GM23338 (cell line): ENCODE results near the gene NAA80. TPM values are rescaled to one million over a fixed set of nuclear protein-coding genes. Genes with fewer than 3 reads are reported as not detected.
A peak's percentile ranks its signal among the peaks of the same experiment; 100 is the strongest.

Source experiments
- ATAC-seq: fragments of 200-7000 bp; cut with Tn5 transposase; 3 replicates; pipeline ENCODE4 v1.9.1; 2020
- DNase-seq: peaks from one replicate; pipeline ENCODE4 v3.0.0-alpha.2; 2015; ENCODE audit warnings: low spot score
- H2AFZ ChIP-seq: fragments of 200-600 bp; sonication (generic); 2 replicates; pipeline ENCODE4 v1.8.0; 2016; ENCODE audit warnings: antibody characterized with exemption, mild to moderate bottlenecking, moderate library complexity
- H3F3A ChIP-seq: fragments of 200-600 bp; sonication (generic); replicated peaks from 2 replicates; pipeline ENCODE4 v1.8.0; 2017; ENCODE audit warnings: antibody characterized with exemption, mixed run types, low read depth
- H3K27ac ChIP-seq: fragments of 200-600 bp; sonication (generic); 2 replicates; pipeline ENCODE4 v1.6.1; 2016; ENCODE audit warnings: low read depth
- H3K27me3 ChIP-seq: fragments of 200-600 bp; sonication (generic); 2 replicates; pipeline ENCODE4 v1.8.0; 2016; ENCODE audit warnings: mild to moderate bottlenecking, mixed run types, moderate library complexity; ENCODE audit not compliant: insufficient read depth
- H3K36me3 ChIP-seq: fragments of 200-600 bp; sonication (generic); 2 replicates; pipeline ENCODE4 v1.8.0; 2016; ENCODE audit warnings: mild to moderate bottlenecking; ENCODE audit not compliant: insufficient read depth
- H3K4me1 ChIP-seq: fragments of 200-600 bp; sonication (generic); 2 replicates; pipeline ENCODE4 v1.8.0; 2016; ENCODE audit warnings: mild to moderate bottlenecking, moderate library complexity; ENCODE audit not compliant: insufficient read depth
- H3K4me2 ChIP-seq: fragments of 200-600 bp; sonication (generic); 2 replicates; pipeline ENCODE4 v1.7.1; 2017; ENCODE audit warnings: mixed run types
- H3K4me3 ChIP-seq: fragments of 200-600 bp; sonication (generic); 2 replicates; pipeline ENCODE4 v1.6.1; 2016; ENCODE audit warnings: mixed run types
- H3K79me2 ChIP-seq: fragments of 200-600 bp; sonication (generic); replicated peaks from 2 replicates; pipeline ENCODE4 v1.8.0; 2017; ENCODE audit warnings: mild to moderate bottlenecking; ENCODE audit not compliant: insufficient read depth
- H3K9me2 ChIP-seq: fragments of 200-600 bp; sonication (generic); 2 replicates; pipeline ENCODE4 v1.8.0; 2017; ENCODE audit not compliant: insufficient read depth
- H4K20me1 ChIP-seq: fragments of 200-600 bp; sonication (generic); replicated peaks from 2 replicates; pipeline ENCODE4 v1.8.0; 2017; ENCODE audit warnings: mild to moderate bottlenecking; ENCODE audit not compliant: insufficient read depth
- H3K27ac Mint-ChIP-seq: 2 replicates; pipeline ENCODE4 v1.8.0; 2020; ENCODE audit warnings: inconsistent platforms, mild to moderate bottlenecking, moderate library complexity, mixed read lengths
- H3K27me3 Mint-ChIP-seq: 3 replicates; pipeline ENCODE4 v1.8.0; 2022; ENCODE audit warnings: low read depth, mild to moderate bottlenecking, moderate library complexity, mixed read lengths, inconsistent platforms; ENCODE audit not compliant: insufficient read depth, poor library complexity
- H3K36me3 Mint-ChIP-seq: 3 replicates; pipeline ENCODE4 v1.8.0; 2021; ENCODE audit warnings: low read depth, mild to moderate bottlenecking, inconsistent platforms, moderate library complexity, mixed read lengths
- H3K4me1 Mint-ChIP-seq: 3 replicates; pipeline ENCODE4 v1.8.0; 2020; ENCODE audit warnings: mild to moderate bottlenecking, inconsistent platforms, mixed read lengths
- H3K4me3 Mint-ChIP-seq: 3 replicates; pipeline ENCODE4 v1.8.0; 2021; ENCODE audit warnings: moderate library complexity, mild to moderate bottlenecking, inconsistent platforms, mixed read lengths
- H3K9me3 Mint-ChIP-seq: 3 replicates; pipeline ENCODE4 v1.8.0; 2020; ENCODE audit warnings: moderate library complexity, mild to moderate bottlenecking, inconsistent platforms, mixed read lengths
- CREB1 ChIP-seq: fragments of 250-450 bp; sonication (Bioruptor Pico); IDR thresholded peaks from 2 replicates; pipeline ENCODE4 v1.5.0; 2020; ENCODE audit warnings: low read depth, mild to moderate bottlenecking, moderate library complexity
- EZH2 ChIP-seq: fragments of 200-600 bp; sonication (generic); IDR thresholded peaks from one replicate; pipeline ENCODE4 v1.8.0; 2017; ENCODE audit warnings: antibody characterized with exemption, mild to moderate bottlenecking, low read depth; ENCODE audit not compliant: unreplicated experiment
- JUNB ChIP-seq: IDR thresholded peaks from one replicate; pipeline ENCODE4 v1.6.1; 2016; ENCODE audit warnings: antibody characterized with exemption; ENCODE audit not compliant: unreplicated experiment
- NANOG ChIP-seq: IDR thresholded peaks from 2 replicates; pipeline ENCODE4 v1.6.1; 2016; ENCODE audit warnings: antibody characterized with exemption, borderline replicate concordance
- STAT1 ChIP-seq: IDR thresholded peaks from one replicate; pipeline ENCODE4 v1.6.1; 2016; ENCODE audit warnings: antibody characterized with exemption; ENCODE audit not compliant: unreplicated experiment
- ZNF114 ChIP-seq: fragments of 250-450 bp; sonication (Bioruptor Pico); IDR thresholded peaks from 2 replicates; pipeline ENCODE4 v1.5.0; 2020; ENCODE audit warnings: mild to moderate bottlenecking, moderate library complexity
- ZNF331 ChIP-seq: fragments of 250-450 bp; sonication (Bioruptor Pico); IDR thresholded peaks from 2 replicates; pipeline ENCODE4 v1.5.0; 2020; ENCODE audit warnings: low read depth, mild to moderate bottlenecking, moderate library complexity
- polyA plus RNA-seq: library from polyadenylated mRNA; unstranded; fragments of >200 nt; fragmentation: Nextera tagmentation; extraction: Ambion mirVana; gene quantifications from 2 replicates; pipeline ENCODE4 v1.2.1, GENCODE V29; 2016
- total RNA-seq: library from RNA; depleted of rRNA; stranded (reverse); fragments of >200 nt; shearing (Covaris generic); gene quantifications from 2 replicates; pipeline ENCODE4 v1.2.3, GENCODE V29; 2014
- TF ChIP-seq, protein P1 (sequence below): IDR thresholded peaks from one replicate; pipeline ENCODE4 v1.6.1; 2018; ENCODE audit warnings: antibody characterized with exemption; ENCODE audit not compliant: unreplicated experiment
- TF ChIP-seq, protein P2 (sequence below), 2 experiments: fragments of 200-600 bp in 1 of 2; sonication (generic) in 1 of 2; conservative IDR thresholded peaks; 2 replicates each; pipeline versions ENCODE4 v1.5.1 to v1.6.1; 2016 to 2017; ENCODE audit warnings: antibody characterized with exemption in 2 of 2, low read depth in 2 of 2, mild to moderate bottlenecking in 2 of 2, moderate library complexity in 1 of 2

NAA80 gene
- total and polyA plus RNA-seq, 2 experiments from 2014 or later = 12.1 to 16.7 TPM

DNA sequence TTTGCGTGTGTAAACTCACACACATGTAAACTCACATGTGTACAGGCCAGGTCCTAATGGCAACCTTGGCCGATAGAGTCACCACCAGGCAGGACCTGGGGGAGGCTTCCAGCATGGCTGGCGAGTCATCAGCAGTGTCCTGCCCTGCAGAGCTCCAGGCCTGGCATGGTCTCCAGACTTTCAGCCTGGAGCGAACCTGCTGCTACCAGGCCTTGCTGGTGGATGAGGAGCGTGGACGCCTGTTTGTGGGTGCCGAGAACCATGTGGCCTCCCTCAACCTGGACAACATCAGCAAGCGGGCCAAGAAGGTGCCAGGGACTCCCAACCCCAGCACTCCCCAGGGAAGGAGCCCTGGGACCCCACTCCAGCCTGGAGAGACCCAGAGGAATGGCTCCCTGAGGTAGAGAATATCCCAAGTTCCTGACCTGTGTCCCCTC, 29.2 kb downstream of the NAA80 start:
- Histone ChIP-seq H4K20me1 (no peaks in the 10 kb centered on the region), H3F3A (0 out of 2 replicates have a peak, but pooled peaks cover 8% of the 10 kb centered on the region), H3K9me2 (no peaks in the 10 kb centered on the region), H3K4me1 (peaks cover 44% of the 10 kb centered on the region), H3K36me3 (no peaks in the 10 kb centered on the region), H3K27ac (no peak overlapping the region), H3K79me2 (no peaks in the 10 kb centered on the region), H3K27me3 (peaks cover 21% of the 10 kb centered on the region), H3K4me2 (no peak overlapping the region), H2AFZ (no peak overlapping the region), H3K4me3 (no peak overlapping the region)
- peaks cover 58% of the 10 kb centered on the region for H3K4me1 Mint-ChIP-seq
- 0 out of 2 replicates have a peak overlapping the region, but pooled peaks have one; percentile 52 for H3K27ac Mint-ChIP-seq
- ATAC-seq = no peak
- H3K9me3 Mint-ChIP-seq = no peaks in the 10 kb centered on the region
- H3K36me3 Mint-ChIP-seq = no peaks in the 10 kb centered on the region
- H3K27me3 Mint-ChIP-seq = peaks cover 34% of the 10 kb centered on the region
- no peak overlapping the region for H3K4me3 Mint-ChIP-seq
- TF ChIP-seq, protein P1, sequence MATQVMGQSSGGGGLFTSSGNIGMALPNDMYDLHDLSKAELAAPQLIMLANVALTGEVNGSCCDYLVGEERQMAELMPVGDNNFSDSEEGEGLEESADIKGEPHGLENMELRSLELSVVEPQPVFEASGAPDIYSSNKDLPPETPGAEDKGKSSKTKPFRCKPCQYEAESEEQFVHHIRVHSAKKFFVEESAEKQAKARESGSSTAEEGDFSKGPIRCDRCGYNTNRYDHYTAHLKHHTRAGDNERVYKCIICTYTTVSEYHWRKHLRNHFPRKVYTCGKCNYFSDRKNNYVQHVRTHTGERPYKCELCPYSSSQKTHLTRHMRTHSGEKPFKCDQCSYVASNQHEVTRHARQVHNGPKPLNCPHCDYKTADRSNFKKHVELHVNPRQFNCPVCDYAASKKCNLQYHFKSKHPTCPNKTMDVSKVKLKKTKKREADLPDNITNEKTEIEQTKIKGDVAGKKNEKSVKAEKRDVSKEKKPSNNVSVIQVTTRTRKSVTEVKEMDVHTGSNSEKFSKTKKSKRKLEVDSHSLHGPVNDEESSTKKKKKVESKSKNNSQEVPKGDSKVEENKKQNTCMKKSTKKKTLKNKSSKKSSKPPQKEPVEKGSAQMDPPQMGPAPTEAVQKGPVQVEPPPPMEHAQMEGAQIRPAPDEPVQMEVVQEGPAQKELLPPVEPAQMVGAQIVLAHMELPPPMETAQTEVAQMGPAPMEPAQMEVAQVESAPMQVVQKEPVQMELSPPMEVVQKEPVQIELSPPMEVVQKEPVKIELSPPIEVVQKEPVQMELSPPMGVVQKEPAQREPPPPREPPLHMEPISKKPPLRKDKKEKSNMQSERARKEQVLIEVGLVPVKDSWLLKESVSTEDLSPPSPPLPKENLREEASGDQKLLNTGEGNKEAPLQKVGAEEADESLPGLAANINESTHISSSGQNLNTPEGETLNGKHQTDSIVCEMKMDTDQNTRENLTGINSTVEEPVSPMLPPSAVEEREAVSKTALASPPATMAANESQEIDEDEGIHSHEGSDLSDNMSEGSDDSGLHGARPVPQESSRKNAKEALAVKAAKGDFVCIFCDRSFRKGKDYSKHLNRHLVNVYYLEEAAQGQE = no peak
- TF ChIP-seq, protein P2, sequence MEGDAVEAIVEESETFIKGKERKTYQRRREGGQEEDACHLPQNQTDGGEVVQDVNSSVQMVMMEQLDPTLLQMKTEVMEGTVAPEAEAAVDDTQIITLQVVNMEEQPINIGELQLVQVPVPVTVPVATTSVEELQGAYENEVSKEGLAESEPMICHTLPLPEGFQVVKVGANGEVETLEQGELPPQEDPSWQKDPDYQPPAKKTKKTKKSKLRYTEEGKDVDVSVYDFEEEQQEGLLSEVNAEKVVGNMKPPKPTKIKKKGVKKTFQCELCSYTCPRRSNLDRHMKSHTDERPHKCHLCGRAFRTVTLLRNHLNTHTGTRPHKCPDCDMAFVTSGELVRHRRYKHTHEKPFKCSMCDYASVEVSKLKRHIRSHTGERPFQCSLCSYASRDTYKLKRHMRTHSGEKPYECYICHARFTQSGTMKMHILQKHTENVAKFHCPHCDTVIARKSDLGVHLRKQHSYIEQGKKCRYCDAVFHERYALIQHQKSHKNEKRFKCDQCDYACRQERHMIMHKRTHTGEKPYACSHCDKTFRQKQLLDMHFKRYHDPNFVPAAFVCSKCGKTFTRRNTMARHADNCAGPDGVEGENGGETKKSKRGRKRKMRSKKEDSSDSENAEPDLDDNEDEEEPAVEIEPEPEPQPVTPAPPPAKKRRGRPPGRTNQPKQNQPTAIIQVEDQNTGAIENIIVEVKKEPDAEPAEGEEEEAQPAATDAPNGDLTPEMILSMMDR (conservative IDR thresholded peaks at IDR 0.05; ENCODE audit: low read depth in 2 of 2) = no peak
- DNase-seq = no peak

DNA sequence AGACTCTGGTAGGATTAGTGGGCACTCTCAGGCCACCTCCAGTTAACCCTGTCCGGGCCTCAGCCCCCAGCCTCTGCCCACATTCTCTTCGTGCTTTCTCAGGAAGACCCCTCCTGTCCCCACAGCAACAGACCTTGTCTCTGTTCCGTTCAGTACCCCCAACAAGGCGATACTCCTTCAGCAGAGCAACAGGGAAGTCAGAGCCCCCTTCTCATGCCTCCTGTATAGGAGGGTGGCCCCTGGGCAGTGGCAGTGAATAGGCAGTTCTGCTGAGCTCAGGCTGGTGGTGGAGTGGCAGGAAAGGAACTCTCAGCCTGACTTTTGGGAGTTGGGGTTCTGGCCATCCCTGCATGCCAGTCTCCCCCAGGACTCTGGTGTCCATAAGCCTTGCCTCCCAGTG, 29.7 kb downstream of the NAA80 start:
- peaks cover 45% of the 10 kb centered on the region for H3K4me1 ChIP-seq
- H4K20me1 ChIP-seq = no peaks in the 10 kb centered on the region
- Mint-ChIP-seq H3K27ac (peak overlapping the region; percentile 5; the same call in 1 of the 2 replicates), H3K36me3 (no peaks in the 10 kb centered on the region), H3K4me1 (peaks cover 56% of the 10 kb centered on the region), H3K27me3 (peaks cover 29% of the 10 kb centered on the region), H3K4me3 (no peak overlapping the region; the same call in 2 of the 3 replicates), H3K9me3 (no peaks in the 10 kb centered on the region)
- H3K9me2 ChIP-seq = no peaks in the 10 kb centered on the region
- H3K27ac ChIP-seq = no peak overlapping the region
- no peak overlapping the region for H3K4me3 ChIP-seq
- H2AFZ ChIP-seq = no peak overlapping the region
- no peaks in the 10 kb centered on the region for H3K79me2 ChIP-seq
- H3K27me3 ChIP-seq = peaks cover 16% of the 10 kb centered on the region
- no peaks in the 10 kb centered on the region for H3K36me3 ChIP-seq
- H3F3A ChIP-seq = 0 out of 2 replicates have a peak, but pooled peaks cover 8% of the 10 kb centered on the region
- ATAC-seq (no peak), DNase-seq (no peak)
- no peak overlapping the region for H3K4me2 ChIP-seq
- TF ChIP-seq, protein P1 = no peak
- TF ChIP-seq NANOG = no peak
- no peak for TF ChIP-seq STAT1
- no peak for TF ChIP-seq JUNB
- no peak for TF ChIP-seq CREB1 (CRISPR knock-in tag)
- no peak for TF ChIP-seq ZNF331 (CRISPR knock-in tag)
- no peak for TF ChIP-seq ZNF114 (CRISPR knock-in tag)
- TF ChIP-seq EZH2 = no peak
